Myocyte (in vitro differentiated cells): ENCODE results near the gene SUSD1. TPM values are rescaled to one million over a fixed set of nuclear protein-coding genes. Genes with fewer than 3 reads are reported as not detected.
"Not testable (repeated sequence)": the region's sequence is repeated elsewhere in the genome, so short reads cannot be mapped to it uniquely, and the experiment has no call there.

Experiments used
- DNase-seq: peaks from one replicate; pipeline ENCODE4 v3.0.0-alpha.2; 2012; ENCODE audit warnings: low read depth
- total RNA-seq: library from RNA; depleted of rRNA; stranded (reverse); fragments of >200 nt; gene quantifications from 2 replicates; pipeline ENCODE4 v1.2.3, GENCODE V29; 2014

The SUSD1 gene
- total RNA-seq, 1 donor from 2014 or later: 3.3 TPM

DNA sequence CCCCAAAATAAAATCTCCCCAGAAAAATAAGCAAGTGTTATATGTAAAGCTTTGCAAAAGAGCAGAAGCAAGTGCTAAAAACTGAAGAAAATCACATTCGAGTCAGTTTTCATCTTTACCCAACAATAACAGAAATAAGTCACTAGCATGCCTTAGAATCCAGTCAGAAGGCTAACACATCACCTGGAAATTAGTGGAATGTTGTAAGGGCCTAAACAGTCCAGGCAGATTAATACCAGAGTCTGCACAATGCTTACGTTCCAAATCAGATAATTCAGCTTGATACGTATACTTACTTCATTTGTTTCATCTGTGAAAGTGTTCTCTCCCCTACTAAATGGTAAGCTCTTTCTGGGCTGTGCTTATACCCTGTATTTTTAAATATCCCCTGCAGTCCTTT, 42.7 kb downstream of the SUSD1 start:
- DNase-seq: no peak

DNA sequence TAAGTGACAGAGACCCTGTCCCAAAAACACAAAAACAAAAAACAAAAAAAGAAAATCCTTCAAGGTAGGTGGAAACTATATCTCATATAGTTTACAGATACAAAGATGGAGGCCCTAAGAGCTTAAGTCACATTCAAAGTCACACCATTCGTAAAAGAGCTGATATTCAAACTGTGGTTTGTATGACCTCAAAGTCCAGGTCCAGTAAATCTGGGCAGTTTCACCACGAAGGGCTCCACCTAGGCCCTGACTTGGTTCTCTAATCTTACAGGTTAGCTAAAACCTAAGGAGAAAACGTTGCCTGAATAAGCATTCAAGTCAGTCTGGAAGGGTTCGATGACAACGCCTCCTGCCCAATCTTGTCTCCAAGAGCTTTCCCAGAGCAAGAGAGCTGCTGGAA, 44.1 kb downstream of the SUSD1 start:
- no peak for DNase-seq

DNA sequence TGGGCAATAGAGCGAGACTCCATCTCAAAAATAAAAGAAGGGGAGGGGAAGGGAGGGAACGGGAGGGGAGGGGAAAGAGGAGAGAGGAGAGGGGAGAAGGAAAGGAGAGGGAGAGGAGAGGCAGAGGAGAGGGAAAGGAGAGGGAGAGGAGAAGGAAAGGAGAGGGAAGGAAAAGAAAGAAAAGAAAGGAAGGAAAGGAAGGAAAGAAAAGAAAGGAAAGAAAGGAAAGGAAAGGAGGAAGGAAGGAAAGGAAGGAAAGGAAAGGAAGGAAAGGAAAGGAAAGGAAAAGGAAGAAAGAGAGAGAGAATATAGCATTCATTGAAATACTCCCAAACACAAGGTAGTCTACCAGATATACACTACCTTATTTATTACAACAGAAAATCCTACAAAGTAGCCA, 44.8 kb downstream of the SUSD1 start:
- DNase-seq: no peak

GRCh38 chr9:112129246-112129645, 45.9 kb downstream of the SUSD1 start:
- no peak for DNase-seq

DNA sequence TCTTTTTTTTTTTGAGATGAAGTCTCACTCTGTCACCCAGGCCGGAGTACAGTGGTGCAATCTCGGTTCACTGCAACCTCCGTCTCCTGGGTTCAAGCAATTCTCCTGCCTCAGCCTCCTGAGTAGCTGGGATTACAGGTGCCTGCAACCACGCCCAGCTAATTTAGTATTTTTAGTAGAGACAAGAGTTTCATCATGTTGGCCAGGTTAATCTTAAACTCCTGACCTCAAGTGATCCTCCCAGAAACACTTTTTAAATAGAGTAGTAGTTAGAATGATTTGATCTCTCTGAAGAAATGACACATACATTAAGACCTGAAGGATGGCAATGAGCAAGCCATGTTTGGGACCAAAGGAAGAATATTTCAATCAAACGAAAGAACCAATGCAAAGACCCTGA, 46.7 kb downstream of the SUSD1 start:
- DNase-seq: not testable (repeated sequence)

- DNase-seq: no peak
Measured at GRCh38 chr9:112127281-112127680, 47.8 kb downstream of the SUSD1 start.

DNA sequence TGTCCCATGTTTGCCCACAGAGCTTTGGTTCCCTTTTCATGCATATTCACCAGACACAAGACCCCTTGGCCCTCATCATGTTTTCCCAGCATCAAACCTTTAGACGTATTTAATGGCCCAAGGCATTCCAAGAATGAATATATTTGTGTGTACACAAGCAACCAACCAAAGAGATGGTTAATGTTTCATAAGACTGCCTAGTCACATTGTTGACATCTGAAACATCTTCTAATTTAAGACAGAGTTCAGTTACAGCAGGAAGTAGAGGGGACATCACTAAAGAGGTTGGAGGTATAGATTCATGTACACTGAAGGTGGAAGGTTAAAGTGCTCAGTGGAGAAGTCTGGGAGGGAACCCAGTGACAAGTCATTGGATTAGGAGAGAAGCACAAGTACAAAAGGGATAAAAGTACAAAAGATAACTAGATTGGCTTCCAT, 49.1 kb downstream of the SUSD1 start:
- no peak for DNase-seq

DNA sequence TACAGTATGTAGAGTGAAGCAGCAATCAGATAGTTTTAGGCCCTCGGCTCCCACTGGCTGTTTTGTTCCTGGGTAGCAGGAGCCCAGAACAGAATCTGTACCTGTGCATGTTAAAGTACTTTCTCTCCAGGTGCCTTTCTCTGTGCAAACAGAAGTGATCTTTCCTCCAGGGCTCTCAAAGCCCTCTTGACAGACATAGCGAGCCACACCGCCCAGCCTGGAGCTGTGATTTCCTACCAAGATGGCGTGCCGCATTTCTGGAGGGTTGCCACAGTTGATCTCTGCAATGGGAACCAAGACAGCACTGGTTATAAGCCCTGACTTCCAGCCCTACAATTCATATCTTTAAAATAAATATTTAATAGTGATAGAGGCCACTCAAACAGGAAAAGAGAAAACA, 50.9 kb downstream of the SUSD1 start:
- no peak for DNase-seq

- no peak for DNase-seq
Measured at GRCh38 chr9:112121633-112122032, 53.5 kb downstream of the SUSD1 start.

DNA sequence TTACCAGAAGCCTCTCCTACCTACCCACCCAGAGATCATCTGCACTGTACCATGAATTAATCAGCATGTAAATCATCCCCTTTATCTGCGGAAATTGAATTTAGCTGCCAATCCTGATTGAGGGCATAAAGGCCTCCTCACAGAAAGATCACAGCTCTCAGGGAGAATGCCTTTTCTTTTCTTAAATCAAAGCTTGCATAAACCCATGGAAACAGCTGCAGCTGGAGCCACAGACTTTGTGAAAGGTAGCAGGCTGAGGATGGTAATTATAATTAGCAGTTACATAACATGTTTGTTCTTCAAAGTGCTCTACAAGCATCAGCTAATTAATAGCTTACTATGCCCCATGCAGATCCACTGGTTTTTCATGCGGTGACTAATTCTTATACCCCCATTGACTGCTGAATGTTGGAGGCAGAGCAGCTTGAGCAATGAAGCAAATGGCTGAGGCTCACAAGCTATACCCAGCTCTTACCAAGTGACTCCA, 54.6 kb downstream of the SUSD1 start:
- peak; percentile 74 for DNase-seq

- DNase-seq: no peak
Measured at GRCh38 chr9:112120030-112120341, 55.1 kb downstream of the SUSD1 start.

- DNase-seq: peak; percentile 30
Measured at GRCh38 chr9:112119225-112120029, 55.7 kb downstream of the SUSD1 start.

- no peak for DNase-seq
Measured at GRCh38 chr9:112118009-112118408, 57.1 kb downstream of the SUSD1 start.

DNA sequence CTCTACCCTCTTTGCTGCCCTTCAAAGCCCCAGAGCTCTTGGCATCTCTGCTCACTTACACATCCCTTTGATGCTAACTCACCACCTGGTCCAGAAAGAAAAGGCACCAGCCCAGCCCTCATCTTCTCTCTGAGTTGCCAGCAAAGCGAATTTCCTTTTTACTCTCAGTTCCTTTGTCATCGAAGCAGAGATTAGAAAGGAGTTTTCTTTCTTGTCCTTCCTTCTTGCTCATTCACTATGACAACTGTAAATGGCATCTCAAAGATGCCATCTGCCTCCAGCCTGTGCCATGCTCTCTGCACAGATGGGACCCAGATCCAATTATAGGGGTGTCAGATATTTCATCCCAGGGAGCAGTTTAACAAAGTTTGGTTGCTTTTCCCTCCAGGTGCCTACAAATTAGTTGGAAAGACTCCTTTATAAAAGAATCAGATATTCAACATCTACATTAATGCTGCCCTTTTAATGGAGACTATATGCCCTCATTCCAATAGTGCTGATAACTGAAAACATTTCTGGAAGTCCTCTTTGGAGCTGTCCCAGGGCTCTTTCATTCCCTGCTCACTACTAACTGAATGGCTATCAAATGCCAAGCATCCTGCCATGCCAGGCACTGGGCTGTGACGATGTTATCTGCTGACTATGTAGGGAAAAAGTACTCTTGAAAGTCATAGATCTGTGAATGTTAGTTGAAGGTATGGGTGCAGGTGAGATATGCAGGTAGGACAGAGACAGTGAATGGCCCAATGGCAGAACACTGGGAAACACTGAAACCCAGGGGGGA, 58.9 kb downstream of the SUSD1 start:
- peak; percentile 55 for DNase-seq

DNA sequence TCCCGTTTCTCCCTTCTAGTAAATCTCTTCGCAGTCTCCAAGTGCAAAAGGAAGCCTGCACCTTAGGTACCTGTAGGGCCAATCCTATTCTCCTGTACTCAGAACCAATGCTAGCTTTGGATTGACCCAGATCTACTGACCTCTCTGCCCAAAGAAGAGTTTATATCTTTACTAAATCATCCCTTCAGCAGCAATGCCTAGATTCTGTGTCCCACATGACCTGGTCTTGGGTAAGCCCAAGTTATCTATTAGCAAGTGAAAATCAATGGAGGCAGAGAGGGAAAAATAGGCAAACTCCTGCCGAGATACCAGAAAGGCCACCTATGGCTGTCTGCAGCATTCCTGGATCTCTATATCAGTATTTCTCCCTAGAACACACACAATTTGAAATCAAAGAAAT, 60.0 kb downstream of the SUSD1 start:
- no peak for DNase-seq

DNA sequence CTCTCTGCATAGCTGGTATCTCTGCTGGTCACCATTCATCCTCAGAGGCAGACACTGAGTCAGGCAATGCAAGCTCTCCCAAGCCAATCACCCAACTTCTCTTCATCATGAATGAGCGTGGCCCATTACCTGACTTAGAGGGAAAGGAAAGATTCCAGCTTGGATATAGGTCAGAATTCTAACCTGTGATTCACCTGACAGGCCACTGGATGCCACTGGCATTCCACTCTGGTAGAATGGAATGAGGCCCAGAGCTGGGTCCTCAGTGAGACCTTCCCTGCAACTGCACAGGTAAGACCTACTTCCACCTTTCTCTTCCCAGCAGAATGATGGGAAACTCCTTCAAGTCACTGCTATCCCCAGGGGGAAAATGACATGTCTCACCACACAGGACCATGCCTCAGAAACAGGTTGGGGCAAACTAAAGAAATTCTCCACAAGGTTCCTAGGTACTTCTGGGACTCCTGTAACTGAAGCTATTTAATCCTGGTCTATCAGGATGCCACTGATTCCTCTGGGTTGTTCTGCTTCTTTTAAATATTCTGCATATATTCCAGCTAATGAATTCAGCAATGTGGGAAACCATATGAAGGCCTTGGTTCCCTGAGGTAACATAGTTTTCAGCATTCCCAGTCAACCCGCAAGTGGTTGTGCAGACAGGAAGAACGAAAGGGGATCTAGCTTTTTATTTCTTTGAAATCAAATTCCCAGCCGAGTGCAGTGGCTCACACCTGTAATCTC, 62.0 kb downstream of the SUSD1 start:
- DNase-seq: no peak

GRCh38 chr9:112112519-112112918, 62.6 kb downstream of the SUSD1 start:
- peak; percentile 65 for DNase-seq

GRCh38 chr9:112111461-112111860, 63.6 kb downstream of the SUSD1 start:
- DNase-seq: no peak

DNA sequence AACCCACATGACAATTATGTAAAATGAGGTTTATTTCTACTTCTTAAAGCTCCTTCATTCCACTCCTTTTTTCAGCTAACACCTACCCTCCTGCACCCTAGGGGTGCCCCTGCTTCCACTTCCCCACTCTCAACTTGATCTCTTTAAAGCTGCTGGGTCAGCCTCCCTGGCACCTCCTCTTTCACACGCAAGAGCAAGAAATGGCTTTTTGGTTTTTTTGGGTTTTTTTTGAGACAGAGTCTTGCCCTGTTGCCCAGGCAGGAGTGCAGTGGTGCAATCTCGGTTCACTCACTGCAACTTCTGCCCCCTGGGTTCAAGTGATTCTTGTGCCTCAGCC, 64.4 kb downstream of the SUSD1 start:
- DNase-seq: no peak

- DNase-seq: no peak
Measured at GRCh38 chr9:112110094-112110776, 64.9 kb downstream of the SUSD1 start.

- no peak for DNase-seq
Measured at GRCh38 chr9:112104901-112105300, 70.2 kb downstream of the SUSD1 start.
